ENCODE data around the gene ZBTB49. TPM values are rescaled to one million over a fixed set of nuclear protein-coding genes. Genes with fewer than 3 reads are reported as not detected.

ZBTB49 gene
- total and polyA plus RNA-seq, 2 of the 4 experiments (the other 2 are of a cell fraction): 3.2 to 4.8 TPM

- Histone ChIP-seq H2BK5ac (ENCODE audit: low read depth, low read length, poor library complexity, severe bottlenecking) (no peak overlapping the region), H4K8ac (ENCODE audit: low read depth in 2 of 2, low read length in 2 of 2) (no peak overlapping the region), H2BK120ac (ENCODE audit: low read depth, low read length) (no peak overlapping the region), H3K4me3 (ENCODE audit: insufficient read depth, low read depth, low read length) (no peak overlapping the region), H4K20me1 (ENCODE audit: insufficient read depth, low read length) (no peaks in the 10 kb centered on the region), H3K4me2 (ENCODE audit: low read depth, low read length) (no peak overlapping the region), H3K36me3 (ENCODE audit: control insufficient read depth, insufficient read depth, low read length) (no peaks in the 10 kb centered on the region), H2AK9ac (replicated peaks; ENCODE audit: low read depth, low read length, poor library complexity) (no peak overlapping the region), H3K18ac (ENCODE audit: low read depth, low read length) (no peak overlapping the region), H3K4me1 (ENCODE audit: control insufficient read depth, insufficient read depth, low read length) (no peaks in the 10 kb centered on the region), H2AK5ac (ENCODE audit: low read depth, low read length) (no peak overlapping the region), H2BK20ac (ENCODE audit: low read depth, low read length) (no peak overlapping the region), H3K27me3 (ENCODE audit: control insufficient read depth, insufficient read depth, low read length) (peaks cover 37% of the 10 kb centered on the region; the same call in 1 of the 2 replicates), H3K9me3 (ENCODE audit: control insufficient read depth, insufficient read depth, low read length) (no peaks in the 10 kb centered on the region; the same call in none of the 2 replicates), H3K9ac (ENCODE audit: low read depth, low read length) (no peak overlapping the region), H3K14ac (replicated peaks; ENCODE audit: low read depth, low read length) (no peak overlapping the region), H2BK15ac (ENCODE audit: low read depth, low read length) (no peak overlapping the region), H3K79me1 (ENCODE audit: low read depth in 1 of 2, low read length in 2 of 2) (no peaks in the 10 kb centered on the region), H3K9me1 (ENCODE audit: insufficient read depth, low read length) (no peaks in the 10 kb centered on the region), H3K27ac (ENCODE audit: insufficient read depth, low read length) (no peak overlapping the region), H4K91ac (ENCODE audit: insufficient read depth, low read depth, low read length) (no peak overlapping the region), H4K5ac (ENCODE audit: low read depth, low read length) (no peak overlapping the region), H2AFZ (replicated peaks; ENCODE audit: low read length, poor library complexity) (no peak overlapping the region), H3K56ac (ENCODE audit: extremely low read depth, insufficient read depth, low read length) (no peak overlapping the region), H3K23ac (ENCODE audit: low read depth, low read length) (no peak overlapping the region), H3K4ac (ENCODE audit: low read depth, low read length) (no peak overlapping the region)
- BruUV-seq (replicated peaks): no TSS peak
- in situ Hi-C loops (cut with MboI; ENCODE audit: low sequenced_read_pairs): no loop called here
- intact Hi-C loops (cut with micrococcal nuclease): no loop called here
- dilution Hi-C loops (cut with HindIII; ENCODE audit: low sequenced_read_pairs, unreplicated experiment): no loop called here
- POLR2A ChIA-PET (ENCODE audit: unreplicated experiment): no interaction called here
- ATAC-seq (ENCODE audit: low read depth) (peak; percentile 42; the same call in 1 of the 2 replicates), DNase-seq (no peak)
- TF ChIP-seq NFE2L2 (IDR thresholded peaks at IDR 0.05; ENCODE audit: low read depth, low read length): no peak
- no peak for TF ChIP-seq CEBPB (IDR thresholded peaks at IDR 0.05; ENCODE audit: low read depth, low read length)
- TF ChIP-seq CTCF (conservative IDR thresholded peaks at IDR 0.05; ENCODE audit: low read depth, low read length): no peak
- TF ChIP-seq SMC3 (IDR thresholded peaks at IDR 0.05; ENCODE audit: low read depth, low read length): no peak
- CTCF ChIA-PET: no interaction called here
- 60% methylated on average over 1 of the region's 11 CpGs; no CpG with 5 or more reads in 1 of the 2 experiments for WGBS, 2 experiments (ENCODE audit: extremely low coverage in 2 of 2, insufficient read length in 1 of 2)
These were observed 78.9 kb downstream of the ZBTB49 start for GRCh38 chr4:4368809-4369580.

Other genes with a start within 250 kb of the ZBTB49 start
- gene OTOP1, start 63.3 kb upstream of the ZBTB49 start, total RNA-seq (2012; rRNA removed): not detected in 2 replicates
- gene OTOP1, start 63.3 kb upstream of the ZBTB49 start, polyA plus RNA-seq (2012; rRNA removed): not detected in 2 replicates
- gene TMEM128, start 42.0 kb upstream of the ZBTB49 start, total RNA-seq (2012; rRNA removed): 21.9 and 27.2 TPM in 2 replicates
- 16.3 and 22.6 TPM in 2 replicates for gene TMEM128, start 42.0 kb upstream of the ZBTB49 start, polyA plus RNA-seq (2012; rRNA removed)
- 5.4 and 13.9 TPM in 2 replicates for gene LYAR, start 97 bp upstream of the ZBTB49 start, total RNA-seq (2012; rRNA removed)
- gene LYAR, start 97 bp upstream of the ZBTB49 start, polyA plus RNA-seq (2012; rRNA removed): 7.2 and 8.2 TPM in 2 replicates
- 0.56 and 0.72 TPM in 2 replicates for gene NSG1, start 96.9 kb downstream of the ZBTB49 start, total RNA-seq (2012; rRNA removed)
- 0.90 and 1.6 TPM in 2 replicates for gene NSG1, start 96.9 kb downstream of the ZBTB49 start, polyA plus RNA-seq (2012; rRNA removed)

Data from IMR-90 (cell line).